ACHN (cell line): ENCODE measurements around the gene GMDS.

Source experiments
- DNase-seq: peaks from one replicate; pipeline ENCODE4 v3.0.0-alpha.2; 2015
- in situ Hi-C: cut with HindIII; loops from 2 replicates; pipeline ENCODE4 v1.10.0; 2017; ENCODE audit warnings: low sequenced_read_pairs, low pct_ligation_motif_present, low pct_unique_long_range_greater_than_20kb

The GMDS gene

DNA sequence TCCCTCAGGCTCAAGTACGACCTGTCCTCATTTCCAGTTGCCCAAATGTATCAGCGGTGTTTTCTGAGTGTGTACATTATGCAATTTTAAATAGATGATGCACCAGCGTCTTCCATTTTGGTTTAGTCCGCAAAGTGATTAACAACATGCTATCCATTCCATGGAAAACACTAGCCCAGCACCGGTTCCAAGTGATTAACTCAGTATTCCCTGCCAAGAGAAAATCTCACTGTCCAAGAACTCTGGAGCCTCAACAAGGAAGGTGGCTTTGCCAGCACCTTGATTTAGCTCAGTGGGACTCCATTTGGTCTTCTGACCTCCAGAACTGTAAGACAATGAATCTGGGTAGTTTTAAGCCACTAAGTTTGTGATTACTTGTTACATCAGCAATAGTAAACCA is 528.5 kb downstream of the GMDS start:
- in situ Hi-C loops = no loop called here
- DNase-seq = no peak

DNA sequence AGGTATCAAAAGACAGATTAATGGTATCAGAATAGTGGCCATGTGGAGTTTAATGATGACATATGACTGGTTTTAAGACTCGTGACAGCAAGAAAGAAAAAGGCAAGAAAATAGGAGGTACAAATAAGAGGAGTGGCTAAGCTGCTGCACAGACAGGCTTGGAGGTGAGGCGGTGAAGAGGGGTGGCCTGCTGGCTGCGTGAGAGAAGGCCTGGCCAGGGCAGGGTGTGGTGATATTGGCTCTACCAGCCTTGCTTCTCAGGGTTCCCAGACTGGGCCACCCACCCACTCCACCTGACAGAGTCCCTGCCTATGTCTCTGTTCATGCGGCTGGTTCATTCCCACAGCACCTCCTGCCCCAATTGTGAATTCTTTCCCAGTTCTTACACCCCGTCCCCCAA is 529.0 kb downstream of the GMDS start:
- no peak for DNase-seq
- in situ Hi-C loops = no loop called here

DNA sequence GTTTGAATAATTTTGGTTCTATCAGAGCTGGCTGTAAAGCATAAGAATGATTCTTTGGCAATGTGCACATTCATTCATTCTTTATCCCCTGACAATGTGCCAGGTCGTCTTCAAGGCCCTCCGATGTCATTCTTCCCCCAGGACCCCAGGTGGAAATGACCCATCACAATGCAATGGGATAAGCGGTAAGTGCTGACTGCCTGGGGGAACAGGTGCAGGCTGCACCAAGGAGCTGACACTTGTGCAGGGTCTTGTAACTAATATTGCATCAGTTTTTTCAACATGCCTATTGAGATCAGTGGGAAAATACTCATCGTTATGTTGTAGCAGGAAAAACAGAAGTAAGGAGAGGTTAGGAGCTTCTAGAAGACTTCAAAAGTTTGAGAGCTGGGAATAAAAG is 530.1 kb downstream of the GMDS start:
- in situ Hi-C loops = no loop called here
- no peak for DNase-seq

DNA sequence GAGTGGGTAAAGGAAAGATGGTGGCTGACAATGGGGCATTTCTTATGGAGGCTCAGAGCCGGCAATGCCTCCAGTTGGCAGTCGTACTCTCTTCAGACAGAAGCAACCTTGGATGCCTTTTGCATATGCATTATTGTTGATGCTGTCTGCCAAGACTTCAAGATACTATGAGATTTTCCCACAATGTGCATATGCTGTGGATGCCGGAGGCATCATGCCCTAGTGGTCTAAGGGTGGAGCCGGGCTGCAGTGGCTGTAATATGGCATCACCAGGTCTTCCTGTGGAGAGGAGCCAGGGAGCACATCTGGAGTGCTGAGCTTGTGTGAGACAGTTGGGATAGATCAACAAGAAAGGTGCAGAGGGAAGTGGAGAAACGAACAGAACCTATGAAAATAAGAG is 530.8 kb downstream of the GMDS start:
- DNase-seq = no peak

DNA sequence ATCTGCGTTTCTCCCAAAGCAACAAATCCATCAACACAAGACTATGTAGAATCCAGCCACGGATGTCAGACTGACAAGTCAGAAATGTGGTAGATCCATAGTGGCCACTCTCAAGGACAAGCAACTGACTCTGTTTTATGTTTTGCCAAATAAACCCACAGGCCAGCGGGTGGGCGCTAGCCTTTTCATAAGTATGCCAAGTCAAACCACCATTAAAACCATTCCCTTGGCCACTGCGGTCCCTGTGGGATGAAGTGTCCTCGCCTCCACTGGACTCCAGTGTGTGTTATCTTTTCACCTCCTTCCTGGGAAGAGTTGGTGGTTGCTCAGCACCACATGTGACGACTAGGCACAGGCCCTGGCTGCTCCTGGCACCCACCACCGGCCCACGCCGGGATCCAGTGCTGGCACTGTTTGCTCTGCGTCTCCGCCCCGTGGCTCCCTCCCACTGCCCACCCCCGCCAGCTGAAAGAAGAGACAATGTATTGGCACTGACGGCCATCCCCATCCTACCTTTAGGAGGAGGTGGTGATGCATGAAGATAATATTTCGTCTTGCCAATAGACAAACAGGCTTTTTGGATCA is 532.3 kb downstream of the GMDS start:
- no peak for DNase-seq
- in situ Hi-C loops = no loop called here

More for the DNA sequence above, 530.8 kb downstream of the GMDS start:
- in situ Hi-C loops = no loop called here

DNA sequence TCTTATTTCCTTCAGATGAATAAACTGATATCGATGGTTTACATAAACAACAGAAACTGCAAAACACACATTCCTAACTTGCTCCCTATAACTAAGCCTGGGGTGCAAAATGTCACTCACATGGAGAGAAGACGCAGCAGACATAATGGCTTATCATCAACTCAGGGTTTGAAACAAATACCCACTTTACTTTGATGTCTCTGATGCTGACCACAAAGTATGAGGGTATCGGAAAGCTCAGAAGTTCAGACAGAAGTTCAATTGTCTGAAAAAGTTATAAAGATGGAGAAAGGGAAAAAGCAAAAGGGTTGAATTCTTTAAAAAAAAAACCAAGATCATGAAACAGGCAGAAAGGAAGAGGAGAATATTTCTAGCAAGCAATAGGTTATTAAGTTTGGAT is 533.0 kb downstream of the GMDS start:
- in situ Hi-C loops = no loop called here
- DNase-seq = no peak

DNA sequence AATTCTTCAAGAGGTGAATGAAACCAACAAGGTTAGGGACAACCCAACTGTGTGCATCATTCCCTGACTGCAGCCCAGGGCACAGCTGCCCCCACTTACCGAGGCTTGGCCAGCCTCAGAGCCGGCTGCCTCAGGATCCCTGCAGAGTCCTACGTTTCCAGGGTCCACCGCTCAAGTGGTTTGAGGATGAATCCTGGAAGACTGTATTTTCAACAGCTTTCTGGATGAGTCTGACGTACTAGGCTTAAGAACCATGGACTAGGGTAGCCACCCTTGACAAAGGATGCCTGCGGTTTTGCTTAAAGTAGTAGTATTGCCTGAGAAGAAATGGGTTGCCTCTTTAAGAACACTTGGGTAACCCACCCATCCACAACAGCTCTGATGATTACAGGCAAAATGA is 534.3 kb downstream of the GMDS start:
- DNase-seq = no peak
- in situ Hi-C loops = no loop called here

DNA sequence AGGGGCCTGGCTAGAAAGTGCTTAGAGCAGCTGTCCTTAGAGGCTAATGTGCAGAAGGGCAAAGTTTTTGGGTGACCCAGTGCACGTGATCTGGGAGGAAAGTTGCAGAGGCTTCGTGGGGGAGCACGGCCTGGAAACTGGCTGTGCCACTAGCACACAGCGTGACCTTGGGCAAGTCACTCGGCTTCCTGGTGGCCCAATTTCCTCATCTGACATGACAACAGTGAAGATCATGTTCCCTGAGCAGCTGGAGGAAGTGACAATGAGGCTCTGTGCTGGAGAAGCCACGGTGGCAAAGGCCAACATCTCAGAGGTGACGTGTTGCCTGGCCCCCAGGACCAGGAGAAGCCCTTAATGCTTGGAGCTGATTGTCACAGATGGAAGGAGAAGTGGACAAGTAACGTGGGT is 536.2 kb downstream of the GMDS start:
- in situ Hi-C loops = no loop called here
- no peak for DNase-seq

DNA sequence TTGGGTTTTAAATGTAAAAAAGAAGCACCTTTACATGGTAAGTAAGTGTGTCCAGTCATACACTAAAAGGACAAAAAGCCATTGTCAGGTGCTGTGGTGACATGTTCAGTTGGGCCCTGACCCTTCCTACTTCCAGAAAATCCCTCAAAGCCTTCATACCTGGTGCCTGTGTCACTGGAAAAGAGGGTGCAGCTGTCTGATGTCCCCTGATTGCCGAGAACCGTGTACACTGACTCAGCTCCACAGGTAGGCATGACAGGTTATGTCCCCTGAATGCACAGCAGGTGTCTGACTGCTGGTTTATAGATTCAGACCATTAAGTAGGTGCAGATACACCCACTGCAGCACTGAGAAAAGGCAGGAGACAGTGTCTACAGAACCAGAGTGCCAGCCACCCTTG is 536.6 kb downstream of the GMDS start:
- no peak for DNase-seq
- in situ Hi-C loops = no loop called here

DNA sequence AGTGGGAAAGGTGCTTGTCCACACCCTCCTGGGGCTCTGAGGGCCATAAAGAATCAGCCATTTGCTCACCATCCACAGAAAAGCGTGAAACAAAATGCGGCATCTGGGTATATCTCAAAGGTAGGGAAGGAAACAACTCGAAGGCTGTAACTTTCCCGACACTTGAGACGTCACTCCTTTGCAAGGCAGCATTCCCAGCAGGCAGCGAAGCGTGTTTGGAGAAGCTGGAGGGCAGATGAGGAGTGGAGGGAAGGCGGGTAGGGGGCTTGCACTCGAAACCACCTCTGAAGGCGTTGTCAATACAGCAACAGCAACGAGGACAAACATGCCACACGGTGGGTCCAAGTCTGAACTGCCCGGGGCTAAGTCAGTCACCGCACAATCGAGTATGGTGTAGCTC is 537.3 kb downstream of the GMDS start:
- in situ Hi-C loops = no loop called here
- no peak for DNase-seq

DNA sequence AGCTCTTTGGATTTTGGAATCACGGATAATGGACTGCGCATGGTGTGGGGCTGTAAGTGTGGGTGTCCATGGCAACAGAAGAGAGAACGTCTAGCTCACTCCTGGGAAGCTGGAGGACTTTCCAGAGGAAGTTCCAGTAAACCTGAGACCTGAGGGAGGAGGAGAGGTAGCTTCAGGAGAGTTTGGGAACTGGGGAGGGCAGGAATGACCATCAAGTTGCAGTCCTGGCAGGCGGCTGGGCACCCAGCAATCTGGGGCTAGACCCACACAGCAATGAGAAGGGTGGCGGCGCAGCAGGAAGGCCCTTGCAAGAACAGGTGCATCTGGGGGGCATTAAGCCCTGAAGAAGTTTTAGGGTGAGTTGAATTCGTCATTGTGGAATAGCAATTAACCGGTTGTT is 539.8 kb downstream of the GMDS start:
- in situ Hi-C loops = no loop called here

DNA sequence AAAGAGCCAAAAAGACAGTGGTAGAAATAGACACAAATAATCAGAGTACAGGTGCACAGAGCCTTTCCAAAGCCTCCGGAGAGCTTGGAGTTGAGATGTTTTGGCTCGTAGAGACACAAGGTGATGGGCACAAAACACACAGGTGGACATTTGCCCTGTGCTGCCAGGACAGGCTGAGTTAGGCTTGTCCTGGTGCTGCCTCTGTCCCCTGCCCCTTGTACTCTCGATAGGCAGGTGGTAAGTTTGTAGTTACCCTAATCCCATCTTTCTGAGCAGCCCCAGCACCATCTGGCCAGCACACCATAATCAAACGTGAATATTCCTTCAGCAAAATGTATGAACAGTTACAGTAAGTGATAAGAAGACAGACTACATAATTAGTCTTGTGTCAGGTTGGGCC is 540.2 kb downstream of the GMDS start:
- no peak for DNase-seq
- in situ Hi-C loops = no loop called here

More for the DNA sequence above, 539.8 kb downstream of the GMDS start:
- no peak for DNase-seq

DNA sequence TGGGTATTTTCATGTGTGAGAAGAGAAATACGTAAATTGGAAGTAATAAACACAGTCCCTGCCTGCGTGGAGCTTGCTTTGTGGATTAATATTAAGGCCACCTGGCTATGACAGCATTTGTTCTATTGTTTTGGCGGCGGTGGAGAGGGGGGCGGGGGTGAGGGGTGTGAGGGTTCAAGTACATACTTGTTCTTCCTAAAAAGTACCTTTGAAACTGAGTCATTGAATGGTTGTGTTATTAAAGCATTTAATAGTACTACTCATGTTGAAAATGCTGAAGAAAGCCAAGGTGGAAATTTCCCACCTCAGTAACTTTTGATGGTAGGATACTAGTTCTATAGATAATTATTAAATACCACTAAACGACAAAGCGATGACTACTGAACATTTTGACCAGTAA is 540.7 kb downstream of the GMDS start:
- no peak for DNase-seq
- in situ Hi-C loops = no loop called here

DNA sequence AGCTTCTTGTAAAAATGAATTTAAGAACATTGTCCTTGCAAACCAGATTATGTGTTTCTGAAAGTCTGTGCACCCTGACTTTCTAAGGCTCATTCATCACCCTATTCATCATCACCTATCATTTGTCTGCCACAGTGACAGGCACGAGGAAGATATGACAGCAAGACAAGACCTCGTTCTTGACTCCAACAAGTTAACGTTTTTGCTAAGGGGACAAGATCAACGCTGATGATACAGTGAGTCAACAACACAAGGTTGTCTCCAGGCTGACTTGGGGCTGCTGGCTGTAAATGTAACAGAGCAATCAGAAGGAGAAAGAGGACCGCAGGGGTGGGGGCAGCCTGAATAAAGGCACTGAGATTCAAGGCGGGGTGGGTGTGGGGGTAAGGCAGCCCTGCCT is 541.5 kb downstream of the GMDS start:
- no peak for DNase-seq

DNA sequence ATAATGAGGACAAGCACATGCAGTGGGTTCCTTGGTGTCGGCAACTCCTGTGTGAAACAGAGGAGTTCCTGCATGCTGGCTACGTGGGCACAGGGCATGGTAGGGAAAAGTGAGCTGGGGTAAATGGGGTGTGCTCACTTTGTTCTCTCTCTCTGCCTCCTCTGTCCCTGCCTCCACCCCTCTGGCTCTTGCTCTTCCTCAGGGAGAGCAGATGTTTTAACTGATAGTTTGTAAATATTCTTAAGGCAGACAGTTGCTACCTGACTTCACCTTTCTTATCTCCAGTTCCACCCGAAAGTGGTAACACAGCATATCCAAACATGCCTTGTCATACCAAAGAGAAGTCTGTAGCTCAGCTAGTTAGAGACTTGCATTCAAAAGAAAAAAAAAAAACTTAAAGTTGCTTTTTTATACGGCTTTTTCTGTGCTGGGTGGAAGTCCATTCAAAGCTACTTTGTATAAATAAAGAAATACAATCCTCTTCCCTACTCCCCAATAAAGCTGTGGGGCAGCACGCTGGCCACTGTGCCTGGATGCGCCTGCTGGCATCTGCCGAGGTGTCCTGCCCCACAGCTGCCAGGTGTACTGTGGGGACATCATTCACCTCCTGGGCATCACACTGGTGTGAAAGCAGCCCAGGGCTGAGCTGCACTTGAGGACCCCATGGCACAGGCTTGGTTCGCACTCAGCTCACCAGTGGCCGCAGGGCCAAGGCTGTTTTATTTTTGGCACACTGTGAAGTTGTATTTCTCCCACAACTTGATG is 542.1 kb downstream of the GMDS start:
- no peak for DNase-seq
- in situ Hi-C loops = no loop called here

More for the DNA sequence above, 541.5 kb downstream of the GMDS start:
- in situ Hi-C loops = no loop called here

DNA sequence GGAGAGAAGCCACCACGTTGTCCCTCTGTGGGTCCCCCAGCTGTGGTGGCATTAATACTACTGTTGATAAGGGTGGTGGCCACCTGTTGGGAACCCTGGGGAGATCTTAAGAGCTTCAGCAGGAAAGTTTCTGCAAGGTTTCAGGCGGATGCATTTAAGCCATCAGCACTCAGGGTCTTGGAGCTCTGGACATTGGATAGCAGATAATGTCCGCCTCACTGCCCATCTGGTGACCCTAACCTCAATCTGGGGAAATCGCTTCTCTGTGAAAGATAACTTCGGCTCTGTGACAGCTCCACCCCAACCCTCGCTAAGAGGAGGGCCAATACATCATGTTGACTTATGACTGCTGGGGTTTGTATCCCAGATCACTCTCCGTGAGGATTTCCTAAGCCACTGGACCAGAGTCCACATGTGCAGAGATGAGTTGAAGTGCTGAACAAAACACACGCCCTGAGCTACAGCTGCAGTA is 542.8 kb downstream of the GMDS start:
- DNase-seq = peak; percentile 3

DNA sequence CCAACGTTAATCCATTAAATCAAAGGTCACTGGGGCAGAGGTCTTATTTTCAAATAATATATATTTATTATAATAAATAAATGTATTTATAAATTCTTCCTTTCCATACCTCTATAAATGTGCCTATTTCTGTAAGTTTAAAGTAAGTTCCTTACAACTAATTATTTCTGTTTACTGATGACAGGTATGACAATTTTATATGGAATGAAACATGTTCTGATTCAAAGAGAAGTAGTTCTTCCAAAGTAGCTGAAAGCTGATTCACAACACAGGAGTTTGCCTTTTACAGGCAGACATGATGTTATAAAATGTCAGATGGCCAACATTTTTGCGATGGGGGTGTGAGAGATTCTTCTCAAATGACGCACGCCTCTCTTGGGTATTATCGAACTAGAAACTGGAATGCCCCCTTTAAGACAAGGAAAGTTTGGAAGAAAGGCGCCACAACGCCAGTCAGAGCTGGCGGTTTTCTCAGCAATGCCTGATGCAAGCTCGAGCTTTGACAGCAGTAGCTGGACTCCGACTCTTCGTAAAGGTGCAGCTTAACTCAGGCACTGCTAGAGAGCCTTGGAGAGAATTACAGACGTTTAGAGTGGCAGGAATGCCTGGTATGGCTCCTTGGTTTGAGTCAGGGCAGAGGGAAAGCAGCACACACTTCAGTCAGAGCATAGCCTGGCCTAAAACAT is 543.6 kb downstream of the GMDS start:
- in situ Hi-C loops = no loop called here
- peak; percentile 80 for DNase-seq

More for the DNA sequence above, 542.8 kb downstream of the GMDS start:
- in situ Hi-C loops = no loop called here

DNA sequence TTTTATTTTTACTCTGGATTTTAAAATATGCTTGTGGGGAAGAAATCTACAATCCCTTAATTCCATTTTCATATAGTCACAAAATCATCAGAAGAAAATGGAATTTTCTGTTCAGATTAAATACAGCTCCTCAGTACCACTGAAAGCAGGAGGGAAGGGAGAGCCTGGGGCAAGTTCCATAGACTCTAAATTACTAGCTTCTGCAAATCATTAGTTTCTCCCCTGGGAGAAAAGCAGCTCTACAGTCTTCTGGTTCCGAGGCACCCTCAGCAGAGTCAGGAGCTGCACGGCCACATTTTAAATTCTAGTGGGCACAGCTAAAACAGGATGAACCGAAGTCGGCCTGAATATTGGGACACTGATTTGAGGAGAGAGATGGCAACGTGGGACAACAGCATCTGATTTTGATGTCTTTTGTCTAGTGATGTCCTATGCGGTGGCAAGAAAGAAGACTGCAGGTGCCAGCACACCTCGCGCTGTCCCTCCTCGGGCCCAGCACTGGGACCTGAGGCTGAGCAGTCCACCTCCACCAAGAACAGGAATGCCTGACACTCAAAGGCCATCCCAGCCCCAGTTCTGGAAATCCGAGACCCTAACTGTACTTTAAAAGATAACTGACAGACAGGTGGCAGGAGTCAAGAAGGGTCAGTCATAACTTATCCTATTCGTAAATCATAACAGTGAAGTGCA is 545.0 kb downstream of the GMDS start:
- no peak for DNase-seq
- in situ Hi-C loops = no loop called here

DNA sequence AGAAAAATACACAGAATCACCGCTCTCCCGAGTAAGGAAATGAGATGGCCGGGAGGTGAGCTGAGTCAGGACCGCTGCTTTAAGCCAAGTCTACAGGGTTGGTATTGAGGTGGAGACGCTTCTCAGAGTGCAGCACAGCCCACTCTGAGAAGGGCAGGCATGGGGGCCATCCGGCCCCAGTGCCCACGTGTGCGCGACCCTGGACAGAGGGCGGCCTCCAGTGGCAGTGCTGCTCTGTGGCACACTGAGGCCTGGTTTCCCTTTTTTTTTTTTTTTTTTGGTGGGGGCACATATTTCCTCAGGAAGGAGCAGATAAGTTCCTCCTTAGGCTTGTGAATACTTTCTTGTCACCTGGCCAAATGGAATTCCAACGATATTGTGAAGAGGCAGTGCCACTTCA is 546.9 kb downstream of the GMDS start:
- in situ Hi-C loops = no loop called here
- DNase-seq = no peak
